Stimulated activated naive CD4-positive, alpha-beta T cell treated with Interleukin-2 at 50 U/mL for 16 hours (primary cell): ENCODE results near the gene MTFR1L.

ENCODE experiments used
- DNase-seq: peaks from one replicate; lab custom pipeline; 2025; lab: John Stamatoyannopoulos, UW

The MTFR1L gene

GRCh38 chr1:25861316-25862286 lies 41.8 kb downstream of the MTFR1L start:
- no peak for DNase-seq

- no peak for DNase-seq
Measured at GRCh38 chr1:25862785-25863485, 43.2 kb downstream of the MTFR1L start.

GRCh38 chr1:25863486-25864262 lies 43.9 kb downstream of the MTFR1L start:
- no peak for DNase-seq

- DNase-seq, result no peak
Measured at GRCh38 chr1:25864434-25864833, 44.7 kb downstream of the MTFR1L start.

- no peak for DNase-seq
Measured at GRCh38 chr1:25866288-25866687, 46.5 kb downstream of the MTFR1L start.

- no peak for DNase-seq
Measured at GRCh38 chr1:25867210-25867991, 47.6 kb downstream of the MTFR1L start.

GRCh38 chr1:25869909-25870606 lies 50.3 kb downstream of the MTFR1L start:
- DNase-seq, result no peak

- DNase-seq, result no peak
Measured at GRCh38 chr1:25870614-25871013, 50.9 kb downstream of the MTFR1L start.

- no peak for DNase-seq
Measured at GRCh38 chr1:25871086-25871703, 51.4 kb downstream of the MTFR1L start.

- no peak for DNase-seq
Measured at GRCh38 chr1:25871704-25872494, 52.1 kb downstream of the MTFR1L start.

GRCh38 chr1:25872713-25873112 lies 53.0 kb downstream of the MTFR1L start:
- DNase-seq, result no peak

GRCh38 chr1:25873120-25873519 lies 53.4 kb downstream of the MTFR1L start:
- DNase-seq, result no peak

GRCh38 chr1:25874209-25874608 lies 54.5 kb downstream of the MTFR1L start:
- DNase-seq, result no peak

- no peak for DNase-seq
Measured at GRCh38 chr1:25874635-25875153, 54.9 kb downstream of the MTFR1L start.

GRCh38 chr1:25875154-25875855 lies 55.6 kb downstream of the MTFR1L start, which contains the start of gene PAQR7:
TSS of gene PAQR7 (minus strand) at chr1:25875708. CDS start at chr1:25863839, 11,869 bp downstream.
- DNase-seq, result peak; percentile 61

- DNase-seq, result no peak
Measured at GRCh38 chr1:25875856-25876692, 56.3 kb downstream of the MTFR1L start.

GRCh38 chr1:25876693-25877077 lies 56.9 kb downstream of the MTFR1L start:
- DNase-seq, result no peak

GRCh38 chr1:25877155-25877554 lies 57.4 kb downstream of the MTFR1L start:
- no peak for DNase-seq
